Measurements from ENCODE around the gene C2CD4D. TPM values are rescaled to one million over a fixed set of nuclear protein-coding genes. Genes with fewer than 3 reads are reported as not detected.

The C2CD4D gene
- total RNA-seq, 1 experiment from 2014 or later: 0.17 TPM

GRCh38 chr1:151803915-151804314 lies 35.7 kb downstream of the C2CD4D start:
- Histone ChIP-seq H3K36me3 (ENCODE audit: control insufficient read depth in 1 of 2, insufficient read depth in 2 of 2, low read length in 2 of 2) (no peaks in the 10 kb centered on the region), H3K4me3 (replicated peaks in 1 of 2; ENCODE audit: low read depth in 1 of 2, low read length in 2 of 2) (no peak overlapping the region), H3K79me2 (ENCODE audit: insufficient read depth, low read length) (no peaks in the 10 kb centered on the region), H3K4me2 (ENCODE audit: low read length) (no peak overlapping the region), H3K9me3 (ENCODE audit: control insufficient read depth in 1 of 2, insufficient read depth in 1 of 2, low read depth in 1 of 2, low read length in 2 of 2) (no peaks in the 10 kb centered on the region), H3K4me1 (ENCODE audit: control insufficient read depth in 1 of 2, insufficient read depth in 2 of 2, low read length in 2 of 2) (no peaks in the 10 kb centered on the region), H4K20me1 (ENCODE audit: insufficient read depth) (no peaks in the 10 kb centered on the region), H3K27ac (ENCODE audit: low read depth, low read length) (no peak overlapping the region), H3K9ac (ENCODE audit: low read length) (no peak overlapping the region), H2AFZ (ENCODE audit: low read depth, low read length, poor library complexity, severe bottlenecking) (no peak overlapping the region), H3K9me2 (ENCODE audit: insufficient read depth) (no peaks in the 10 kb centered on the region), H3K27me3 (ENCODE audit: insufficient read depth, low read length) (peaks cover 43% of the 10 kb centered on the region)
- intact Hi-C loops (cut with micrococcal nuclease): no loop called here
- BruUV-seq (replicated peaks): no TSS peak
- no peak for ATAC-seq
- no peak for DNase-seq (ENCODE audit: low read depth, low spot score)
- POLR2A ChIA-PET: no interaction called here
- TF ChIP-seq YY1 (IDR thresholded peaks at IDR 0.05; ENCODE audit: extremely low read depth, insufficient replicate concordance, low read depth, low read length): no peak
- no peak for TF ChIP-seq RAD21 (IDR thresholded peaks at IDR 0.05; ENCODE audit: low read depth)
- no peak for TF ChIP-seq CTCF (IDR thresholded peaks at IDR 0.05 in 2 of 3, conservative IDR thresholded peaks at IDR 0.05 in 1 of 3; ENCODE audit: borderline replicate concordance in 1 of 3, insufficient read depth in 1 of 3, low read depth in 2 of 3, low read length in 2 of 3)
- no peak for TF ChIP-seq EZH2phosphoT487 (IDR thresholded peaks at IDR 0.05; ENCODE audit: borderline replicate concordance)
- no peak for TF ChIP-seq EGR1 (IDR thresholded peaks at IDR 0.05; ENCODE audit: low read depth)
- TF ChIP-seq SP1 (IDR thresholded peaks at IDR 0.05; ENCODE audit: low read depth): no peak
- no peak for TF ChIP-seq POLR2A (IDR thresholded peaks at IDR 0.05; ENCODE audit: borderline replicate concordance, extremely low read depth, insufficient read depth, insufficient read length)
- no peak for TF ChIP-seq SIN3A (IDR thresholded peaks at IDR 0.05; ENCODE audit: low read depth)
- TF ChIP-seq CEBPB (IDR thresholded peaks at IDR 0.05; ENCODE audit: low read depth): no peak
- TF ChIP-seq ELF1 (IDR thresholded peaks at IDR 0.05; ENCODE audit: borderline replicate concordance, low read depth): no peak
- TF ChIP-seq CBX3 (IDR thresholded peaks at IDR 0.05; ENCODE audit: low read depth): no peak
- no peak for TF ChIP-seq REST (IDR thresholded peaks at IDR 0.05; ENCODE audit: low read depth)
- no peak for TF ChIP-seq SRF (IDR thresholded peaks at IDR 0.05; ENCODE audit: low read depth)
- no peak for TF ChIP-seq TCF7L2 (IDR thresholded peaks at IDR 0.05; ENCODE audit: borderline replicate concordance, extremely low read depth, insufficient read depth, insufficient read length)
- TF ChIP-seq EZH2 (IDR thresholded peaks at IDR 0.05): no peak
- no peak for TF ChIP-seq FOSL1 (IDR thresholded peaks at IDR 0.05; ENCODE audit: low read depth)
- TF ChIP-seq ZFX (IDR thresholded peaks at IDR 0.05): no peak
- TF ChIP-seq, protein P1, sequence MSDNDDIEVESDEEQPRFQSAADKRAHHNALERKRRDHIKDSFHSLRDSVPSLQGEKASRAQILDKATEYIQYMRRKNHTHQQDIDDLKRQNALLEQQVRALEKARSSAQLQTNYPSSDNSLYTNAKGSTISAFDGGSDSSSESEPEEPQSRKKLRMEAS (IDR thresholded peaks at IDR 0.05): no peak
- TF ChIP-seq, protein P2, sequence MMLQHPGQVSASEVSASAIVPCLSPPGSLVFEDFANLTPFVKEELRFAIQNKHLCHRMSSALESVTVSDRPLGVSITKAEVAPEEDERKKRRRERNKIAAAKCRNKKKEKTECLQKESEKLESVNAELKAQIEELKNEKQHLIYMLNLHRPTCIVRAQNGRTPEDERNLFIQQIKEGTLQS (IDR thresholded peaks at IDR 0.05): no peak
- TF ChIP-seq POLR2AphosphoS5 (IDR thresholded peaks at IDR 0.05; ENCODE audit: low read depth, low read length): no peak
- CTCF ChIA-PET: no interaction called here
- RAD21 ChIA-PET (ENCODE audit: low non-redundant PET in 1 of 2, low total read pairs in 2 of 2, uncharacterized antibody in 2 of 2, unreplicated experiment in 2 of 2): no interaction called here
